Astrocyte (in vitro differentiated cells and primary cell): ENCODE results near the gene EID3. TPM values are rescaled to one million over a fixed set of nuclear protein-coding genes. Genes with fewer than 3 reads are reported as not detected.

Experiments used
- DNase-seq: peaks from one replicate; pipeline ENCODE4 v3.0.0-alpha.2; 2010; ENCODE audit warnings: low read depth
- FAIRE-seq: peaks from 2 replicates; lab custom pipeline; 2011; peaks lifted over from hg19 to GRCh38; lab: Jason Lieb, UNC
- H2AFZ ChIP-seq: 2 replicates; pipeline ENCODE4 v1.6.0; 2012; ENCODE audit warnings: low read depth, low read length, inconsistent platforms
- H3K27ac ChIP-seq: 2 replicates; pipeline ENCODE4 v1.5.1; 2011; ENCODE audit warnings: low read depth, low read length, inconsistent platforms
- H3K27me3 ChIP-seq: 2 replicates; pipeline ENCODE4 v1.6.0; 2011; ENCODE audit warnings: low read length, inconsistent platforms; ENCODE audit not compliant: insufficient read depth
- H3K36me3 ChIP-seq: 2 replicates; pipeline ENCODE4 v1.5.1; 2011; ENCODE audit warnings: low read length, inconsistent platforms; ENCODE audit not compliant: insufficient read depth
- H3K4me1 ChIP-seq: 2 replicates; pipeline ENCODE4 v1.5.1; 2011; ENCODE audit warnings: low read length, inconsistent platforms; ENCODE audit not compliant: insufficient read depth
- H3K4me2 ChIP-seq: 2 replicates; pipeline ENCODE4 v1.6.0; 2012; ENCODE audit warnings: low read length, inconsistent platforms
- H3K4me3 ChIP-seq: 2 replicates; pipeline ENCODE4 v1.5.1; 2011; ENCODE audit warnings: low read depth, mild to moderate bottlenecking, low read length, inconsistent platforms; ENCODE audit not compliant: insufficient read depth
- H3K79me2 ChIP-seq: 2 replicates; pipeline ENCODE4 v1.6.0; 2012; ENCODE audit warnings: mild to moderate bottlenecking, low read length, inconsistent platforms; ENCODE audit not compliant: insufficient read depth
- H3K9ac ChIP-seq: 2 replicates; pipeline ENCODE4 v1.6.0; 2012; ENCODE audit warnings: mild to moderate bottlenecking, low read length, inconsistent platforms
- H3K9me3 ChIP-seq: 2 replicates; pipeline ENCODE4 v1.5.1; 2012; ENCODE audit warnings: low read depth, mild to moderate bottlenecking, low read length, inconsistent platforms; ENCODE audit not compliant: insufficient read depth
- H4K20me1 ChIP-seq: 2 replicates; pipeline ENCODE4 v1.6.0; 2012; ENCODE audit warnings: low read length, inconsistent platforms; ENCODE audit not compliant: insufficient read depth
- H3K27ac Mint-ChIP-seq: one replicate; pipeline ENCODE4 v1.8.0; 2021; ENCODE audit warnings: mild to moderate bottlenecking, mixed read lengths; ENCODE audit not compliant: unreplicated experiment
- H3K27me3 Mint-ChIP-seq: one replicate; pipeline ENCODE4 v1.8.0; 2021; ENCODE audit warnings: low read depth, mixed read lengths; ENCODE audit not compliant: unreplicated experiment
- H3K36me3 Mint-ChIP-seq: one replicate; pipeline ENCODE4 v1.8.0; 2021; ENCODE audit warnings: low read depth, mixed read lengths; ENCODE audit not compliant: unreplicated experiment
- H3K4me1 Mint-ChIP-seq: one replicate; pipeline ENCODE4 v1.8.0; 2021; ENCODE audit warnings: low read depth, mixed read lengths; ENCODE audit not compliant: unreplicated experiment
- H3K4me3 Mint-ChIP-seq: one replicate; pipeline ENCODE4 v1.8.0; 2021; ENCODE audit warnings: mild to moderate bottlenecking, moderate library complexity, mixed read lengths; ENCODE audit not compliant: unreplicated experiment
- H3K9me3 Mint-ChIP-seq: one replicate; pipeline ENCODE4 v1.8.0; 2021; ENCODE audit warnings: mild to moderate bottlenecking, mixed read lengths; ENCODE audit not compliant: unreplicated experiment
- CTCF ChIP-seq: IDR thresholded peaks from 2 replicates; pipeline ENCODE4 v1.5.1; 2011; ENCODE audit warnings: low read depth, mild to moderate bottlenecking, inconsistent platforms, low read length, moderate library complexity; ENCODE audit not compliant: insufficient read depth
- EZH2 ChIP-seq: IDR thresholded peaks from 2 replicates; pipeline ENCODE4 v1.6.1; 2012; ENCODE audit warnings: mild to moderate bottlenecking, low read length, inconsistent platforms; ENCODE audit not compliant: insufficient read depth
- total RNA-seq: library from RNA; stranded (reverse); gene quantifications from 2 replicates; pipeline ENCODE4 v1.2.1, GENCODE V29; 2021

EID3 gene
- total RNA-seq, 1 donor from 2014 or later: 1.9 TPM

DNA sequence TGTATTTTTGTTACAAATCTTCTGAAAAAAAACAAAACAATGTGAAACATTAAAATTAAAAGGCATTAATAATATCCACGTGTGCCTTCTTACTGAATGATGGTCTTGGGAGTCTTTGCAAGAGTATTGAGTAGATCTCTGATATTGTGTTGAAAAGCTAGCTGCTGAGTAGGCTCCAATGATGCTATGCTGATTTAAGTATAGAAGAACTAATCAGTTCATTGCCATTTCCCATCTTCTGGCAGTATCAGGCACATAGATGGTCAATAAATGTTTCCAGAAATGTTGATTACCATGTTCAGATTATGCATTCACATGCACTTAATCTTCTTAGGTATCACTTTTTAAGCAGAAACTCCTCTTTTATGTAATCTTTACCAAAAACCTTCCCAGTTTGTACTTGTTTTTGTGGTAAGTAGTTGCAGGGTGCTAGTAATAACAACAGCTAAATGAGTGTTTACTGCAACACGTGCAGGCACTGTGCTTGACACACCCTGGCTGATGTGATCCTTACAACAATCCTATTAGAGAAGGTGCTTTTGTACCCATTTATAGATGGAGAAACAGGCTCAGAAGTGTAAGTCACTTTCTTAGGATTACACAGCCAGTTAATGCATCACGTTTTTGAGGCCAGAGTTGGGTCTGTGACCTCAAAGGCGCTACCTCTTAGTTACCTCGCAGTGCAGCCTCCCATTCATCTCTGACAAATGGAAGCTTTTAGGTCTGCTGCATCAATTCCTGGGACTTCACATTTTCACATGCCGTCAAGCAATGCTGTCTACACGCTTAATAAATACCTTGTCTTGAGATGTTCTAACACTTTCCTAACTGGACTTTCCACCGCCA is 46.9 kb downstream of the EID3 start:
- no peak overlapping the region for H3K4me2 ChIP-seq
- H3K4me3 ChIP-seq: no peak overlapping the region
- no peak overlapping the region for H3K27ac Mint-ChIP-seq

DNA sequence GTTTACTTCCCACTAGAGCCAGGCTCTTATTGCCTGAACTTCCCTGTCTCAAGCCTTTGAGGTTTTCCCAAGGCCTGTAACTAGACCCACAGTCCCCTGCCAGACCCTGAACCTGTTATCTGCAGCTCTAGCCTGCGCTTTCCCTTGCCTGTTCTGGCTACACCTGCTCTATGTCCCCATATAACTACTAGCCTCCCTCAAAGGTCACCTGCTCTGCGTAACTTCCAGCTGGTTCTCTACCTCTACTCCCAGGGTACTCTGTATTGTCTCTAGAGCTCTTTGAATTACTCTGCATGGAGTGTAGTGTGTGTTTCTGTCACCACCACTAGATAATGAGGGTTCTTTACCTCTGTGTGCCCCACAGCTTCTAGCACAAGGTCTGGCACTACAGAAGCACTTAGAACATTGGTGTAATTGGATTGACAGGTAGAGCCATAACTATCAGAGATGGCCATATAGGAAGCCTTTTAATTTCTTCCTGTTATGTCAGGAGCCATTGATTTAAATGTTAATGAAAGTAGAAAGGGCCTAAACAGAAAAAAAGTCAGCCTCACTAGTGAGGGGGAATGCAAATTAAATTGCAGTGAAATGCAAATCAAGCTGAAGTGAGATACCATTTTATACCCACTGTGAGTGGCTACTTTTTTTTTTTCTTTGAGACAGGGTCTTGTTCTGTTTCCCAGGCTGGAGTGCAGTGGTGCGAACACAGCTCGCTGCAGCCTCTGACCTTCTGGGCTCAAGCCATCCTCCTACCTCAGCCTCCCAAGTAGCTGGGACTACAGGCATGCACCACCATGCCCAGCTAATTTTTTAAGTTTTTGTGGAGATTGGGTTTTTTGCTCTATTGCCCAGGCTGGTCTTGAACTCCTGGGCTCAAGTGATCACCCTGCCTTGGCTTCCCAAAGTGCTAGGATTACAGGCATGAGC is 47.8 kb downstream of the EID3 start:
- no peaks in the 10 kb centered on the region for H3K27me3 Mint-ChIP-seq
- no peak overlapping the region for H3K27ac Mint-ChIP-seq
- Histone ChIP-seq H3K4me1 (no peaks in the 10 kb centered on the region), H3K9me3 (no peaks in the 10 kb centered on the region), H3K27ac (no peak overlapping the region), H3K9ac (no peak overlapping the region), H3K4me3 (no peak overlapping the region), H3K79me2 (peaks cover 24% of the 10 kb centered on the region), H2AFZ (no peak overlapping the region), H4K20me1 (peaks cover 79% of the 10 kb centered on the region), H3K36me3 (peaks cover 56% of the 10 kb centered on the region), H3K27me3 (no peaks in the 10 kb centered on the region), H3K4me2 (no peak overlapping the region)
- no peak overlapping the region for H3K4me3 Mint-ChIP-seq
- peaks cover 19% of the 10 kb centered on the region for H3K36me3 Mint-ChIP-seq
- no peak for TF ChIP-seq EZH2
- TF ChIP-seq CTCF: no peak
- FAIRE-seq: no peak
- H3K4me1 Mint-ChIP-seq: peaks cover 11% of the 10 kb centered on the region
- H3K9me3 Mint-ChIP-seq: no peaks in the 10 kb centered on the region
- DNase-seq: no peak

More for the DNA sequence above, 46.9 kb downstream of the EID3 start:
- Histone ChIP-seq H3K9ac (no peak overlapping the region), H3K27me3 (no peaks in the 10 kb centered on the region), H3K79me2 (peaks cover 28% of the 10 kb centered on the region), H3K27ac (no peak overlapping the region), H3K9me3 (no peaks in the 10 kb centered on the region), H3K4me1 (no peaks in the 10 kb centered on the region), H2AFZ (no peak overlapping the region), H4K20me1 (peaks cover 75% of the 10 kb centered on the region), H3K36me3 (peaks cover 58% of the 10 kb centered on the region)
- H3K36me3 Mint-ChIP-seq: peaks cover 19% of the 10 kb centered on the region
- no peak for TF ChIP-seq EZH2
- no peak for TF ChIP-seq CTCF
- peaks cover 12% of the 10 kb centered on the region for H3K4me1 Mint-ChIP-seq
- no peaks in the 10 kb centered on the region for H3K9me3 Mint-ChIP-seq
- DNase-seq: no peak
- no peak overlapping the region for H3K4me3 Mint-ChIP-seq
- FAIRE-seq: no peak
- no peaks in the 10 kb centered on the region for H3K27me3 Mint-ChIP-seq
